8988T (cell line): ENCODE measurements around the gene NPHS1.
"Not testable (repeated sequence)": the region's sequence is repeated elsewhere in the genome, so short reads cannot be mapped to it uniquely, and the experiment has no call there.

Experiments used
- DNase-seq: peaks from one replicate; pipeline ENCODE4 v3.0.0; 2011

NPHS1 gene

GRCh38 chr19:35811317-35812219 is 40.7 kb downstream of the NPHS1 start:
- no peak for DNase-seq

GRCh38 chr19:35807633-35808032 is 44.7 kb downstream of the NPHS1 start:
- no peak for DNase-seq

DNA sequence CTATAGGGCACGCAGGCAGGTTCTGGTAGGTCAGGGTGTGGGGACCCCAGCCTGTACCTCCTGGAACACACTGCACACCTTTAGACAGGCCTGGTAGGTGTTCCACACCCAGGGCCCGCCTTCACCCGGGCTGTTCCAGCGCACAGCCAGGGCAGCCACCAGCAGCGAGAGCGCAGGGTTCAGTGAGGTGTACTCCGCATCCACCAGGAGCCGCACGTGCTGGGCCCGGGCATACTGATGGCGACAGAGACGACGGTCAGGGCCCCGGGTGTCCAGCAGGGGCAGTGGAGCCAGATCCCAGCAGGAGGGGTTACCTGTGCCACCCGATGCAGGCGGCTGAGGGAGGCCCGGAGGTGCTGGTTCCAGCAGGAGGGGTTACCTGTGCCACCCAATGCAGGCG is 45.7 kb downstream of the NPHS1 start:
- no peak for DNase-seq

DNA sequence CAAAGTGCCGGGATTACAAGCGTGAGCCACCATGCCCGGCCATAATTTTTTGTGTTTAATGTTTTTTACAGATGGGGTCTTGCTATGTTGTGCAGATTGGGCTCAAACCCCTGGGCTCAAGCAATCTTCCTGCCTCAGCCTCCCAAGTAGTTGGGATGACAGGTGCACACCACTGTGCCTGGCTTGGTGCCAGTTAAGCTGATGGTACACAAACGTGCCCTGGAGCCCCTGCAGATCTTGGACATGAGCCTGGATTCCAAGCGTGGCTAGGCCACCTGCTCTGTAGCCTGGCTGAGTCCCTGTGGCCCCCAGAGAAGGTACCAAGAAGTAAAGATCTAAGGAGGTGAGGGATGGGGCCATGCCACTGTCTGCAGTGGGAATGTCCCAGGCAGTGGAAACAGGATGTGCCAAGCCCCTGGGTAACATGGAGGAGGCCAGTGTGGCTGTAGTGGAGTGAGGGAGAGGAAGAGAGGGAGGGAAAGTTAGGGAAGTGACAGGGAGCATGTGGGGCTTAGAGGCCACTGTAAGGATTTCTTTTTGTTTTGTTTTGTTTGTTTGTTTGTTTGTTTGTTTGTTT is 46.7 kb downstream of the NPHS1 start:
- DNase-seq, result no peak

DNA sequence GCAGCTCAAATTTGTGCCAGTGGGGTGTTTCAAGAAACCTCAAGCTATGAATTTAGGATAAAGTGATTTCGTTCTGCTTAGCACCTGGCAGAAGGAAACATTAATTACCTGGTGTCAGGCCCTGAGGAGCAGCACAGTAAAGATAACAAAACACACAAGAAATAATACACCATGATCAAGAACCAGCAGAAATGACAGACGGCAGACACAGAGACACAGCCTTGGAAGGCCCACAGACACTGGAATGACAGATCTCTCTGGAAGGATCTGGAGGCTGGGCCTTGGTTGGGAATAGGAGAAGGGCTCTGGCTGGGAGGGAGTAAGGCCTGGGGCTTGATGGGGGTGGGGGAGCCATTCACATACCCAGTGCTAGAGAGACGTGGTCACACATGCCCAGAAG is 50.5 kb downstream of the NPHS1 start:
- DNase-seq, result no peak

- no peak for DNase-seq
These were observed 54.6 kb downstream of the NPHS1 start for GRCh38 chr19:35797663-35798062.

GRCh38 chr19:35796645-35797542 is 55.4 kb downstream of the NPHS1 start:
- no peak for DNase-seq

GRCh38 chr19:35795564-35795963 is 56.7 kb downstream of the NPHS1 start:
- DNase-seq, result not testable (repeated sequence)

GRCh38 chr19:35793381-35794165 is 58.7 kb downstream of the NPHS1 start:
- no peak for DNase-seq

DNA sequence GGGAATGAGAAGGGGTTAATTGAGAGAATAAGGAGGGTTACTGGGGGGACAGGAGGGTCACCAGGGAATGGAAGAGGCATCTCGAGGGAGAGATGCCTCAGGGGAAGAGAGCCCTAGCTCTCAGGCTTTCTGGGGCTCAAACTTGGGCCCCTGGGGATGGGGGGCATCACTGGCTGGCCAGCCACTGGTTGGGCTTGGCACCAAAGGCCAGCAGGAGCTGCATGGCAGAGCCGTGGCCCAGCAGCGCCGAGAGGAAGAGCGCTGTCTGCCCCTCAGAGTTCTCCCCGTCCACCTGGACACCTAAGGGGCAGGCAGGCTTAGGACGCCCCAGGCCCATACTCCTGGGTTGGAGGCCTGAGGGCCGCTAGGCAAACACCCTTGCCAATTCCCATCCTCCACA is 59.4 kb downstream of the NPHS1 start:
- DNase-seq, result no peak

DNA sequence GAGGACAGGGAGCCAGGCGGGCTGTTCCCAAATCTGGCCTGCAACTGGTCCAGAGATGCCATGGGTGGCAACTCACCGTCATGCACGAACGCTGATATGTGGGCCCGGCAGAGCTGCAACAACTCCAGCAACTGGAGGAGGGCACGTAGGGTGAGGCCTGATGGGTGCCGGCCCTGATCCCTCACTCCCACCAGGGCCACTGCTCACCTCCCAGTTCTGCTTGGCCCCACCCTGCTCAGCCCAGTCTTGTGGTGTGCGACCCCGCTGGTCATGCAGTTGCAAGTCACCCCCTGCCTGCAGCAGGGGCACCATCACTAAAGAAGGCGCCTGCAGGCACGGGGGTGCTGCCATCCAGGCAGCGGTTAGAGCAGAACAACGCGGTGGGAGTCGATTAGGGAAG is 60.0 kb downstream of the NPHS1 start:
- no peak for DNase-seq

DNA sequence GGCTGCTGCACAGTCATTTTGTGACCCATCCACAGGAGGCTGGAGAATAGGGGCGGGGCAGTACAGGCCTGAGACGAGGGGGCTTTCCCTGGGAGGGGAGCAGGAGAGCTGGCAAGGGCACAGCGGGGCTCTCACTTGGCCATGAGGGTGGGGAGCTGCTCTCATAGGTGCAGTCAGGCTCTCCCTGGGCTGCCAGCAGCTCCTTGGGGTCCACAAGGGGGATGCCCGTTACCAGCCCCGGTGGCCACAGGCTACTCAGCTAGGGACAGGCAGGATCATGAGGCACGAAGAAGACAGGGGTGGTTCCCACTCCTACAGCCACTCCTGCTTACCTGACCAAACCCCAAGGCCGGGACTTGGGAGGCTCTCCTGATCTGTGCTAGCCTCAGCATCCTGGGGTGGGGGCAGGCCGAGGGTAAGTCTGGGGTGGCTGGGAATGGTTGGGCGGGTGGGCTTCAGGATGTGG is 60.5 kb downstream of the NPHS1 start:
- DNase-seq, result no peak

- DNase-seq, result peak; percentile 89
These were observed 61.1 kb downstream of the NPHS1 start for GRCh38 chr19:35790981-35791813.

DNA sequence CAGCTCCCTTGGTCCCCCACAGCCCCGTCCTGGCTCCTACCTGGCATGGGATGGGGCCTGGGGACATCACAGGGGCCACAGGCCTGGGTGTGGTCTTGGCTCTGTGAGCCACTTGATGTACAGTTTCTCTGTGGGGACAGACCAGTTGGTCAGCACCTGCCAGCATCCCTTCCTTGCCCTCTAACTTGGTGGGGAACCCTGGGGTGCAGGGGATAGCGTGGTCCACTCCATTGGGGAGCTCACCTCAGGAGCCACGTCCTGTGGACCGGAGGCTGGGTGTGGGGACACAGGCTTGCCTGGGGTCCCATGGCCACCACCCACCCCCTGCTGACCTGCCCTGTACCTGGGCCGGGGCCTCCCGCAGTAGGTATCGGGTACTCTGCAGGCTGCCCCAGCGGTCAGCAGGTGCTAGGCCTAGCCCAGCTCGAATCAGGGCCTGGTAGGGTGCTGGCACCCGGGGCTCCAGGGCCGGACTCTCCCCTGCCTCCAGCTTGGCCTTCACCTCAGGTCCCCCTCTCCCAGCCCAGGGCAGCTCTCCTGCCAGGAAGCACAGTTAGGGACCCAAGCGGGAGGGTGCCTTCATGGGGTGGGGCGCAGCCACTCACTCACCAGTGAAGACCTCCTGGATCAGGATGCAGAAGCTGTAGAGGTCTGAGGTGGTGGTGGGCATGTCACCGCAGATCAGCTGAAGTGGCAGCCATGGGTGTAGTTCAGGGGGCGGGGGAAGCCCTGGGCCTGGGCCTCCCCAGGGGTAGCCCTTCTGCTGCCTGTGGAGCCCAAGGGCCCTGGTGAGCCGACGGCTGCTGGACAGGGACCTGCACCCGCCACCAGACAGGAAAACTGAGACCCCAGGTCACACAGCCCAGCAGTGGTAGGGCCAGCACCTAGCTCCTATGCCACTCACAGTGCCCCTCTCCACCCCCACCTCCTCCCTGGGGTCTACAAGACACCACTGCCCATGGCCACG is 62.0 kb downstream of the NPHS1 start:
- no peak for DNase-seq

DNA sequence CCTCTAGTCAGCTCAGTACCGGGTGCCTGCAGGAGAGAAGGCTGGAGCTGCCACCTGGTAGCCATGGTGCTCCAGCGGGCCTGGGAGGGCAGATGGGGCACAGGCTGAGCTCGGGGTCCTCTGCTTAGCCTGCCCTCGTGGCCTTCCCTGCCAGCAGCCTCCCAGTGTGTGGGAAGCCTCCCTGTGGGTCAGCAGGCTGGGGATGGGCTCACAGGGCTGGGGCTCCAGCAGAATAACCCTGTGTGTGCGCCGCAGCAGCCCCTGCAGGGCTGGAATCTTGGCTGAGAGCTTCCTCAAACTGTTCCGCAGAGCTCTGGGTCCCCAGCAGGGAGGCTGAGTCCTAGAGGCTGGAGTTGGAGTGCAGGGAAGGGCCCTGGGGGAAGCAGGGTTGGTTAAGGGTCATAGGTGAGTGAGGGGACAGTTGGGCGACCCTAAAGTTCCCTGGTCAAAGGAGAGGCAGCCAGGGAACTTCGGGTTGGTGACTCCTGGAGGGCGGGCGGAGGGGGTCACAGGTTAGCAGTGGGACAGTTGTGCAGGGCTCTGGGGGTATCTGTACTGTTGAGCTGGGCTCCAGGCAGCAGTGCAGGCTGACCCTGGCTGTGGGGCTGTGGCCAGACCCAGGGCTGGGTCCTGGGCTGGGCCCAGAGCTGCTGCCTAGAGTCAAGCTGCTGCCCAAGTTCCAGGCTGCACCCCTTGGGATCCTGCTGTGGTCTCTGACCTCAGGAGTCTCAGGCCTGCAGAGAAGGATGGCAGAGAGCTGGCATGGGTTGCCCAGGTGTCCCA is 62.9 kb downstream of the NPHS1 start:
- DNase-seq, result peak; percentile 56

GRCh38 chr19:35788205-35788960 is 63.9 kb downstream of the NPHS1 start:
- DNase-seq, result no peak

DNA sequence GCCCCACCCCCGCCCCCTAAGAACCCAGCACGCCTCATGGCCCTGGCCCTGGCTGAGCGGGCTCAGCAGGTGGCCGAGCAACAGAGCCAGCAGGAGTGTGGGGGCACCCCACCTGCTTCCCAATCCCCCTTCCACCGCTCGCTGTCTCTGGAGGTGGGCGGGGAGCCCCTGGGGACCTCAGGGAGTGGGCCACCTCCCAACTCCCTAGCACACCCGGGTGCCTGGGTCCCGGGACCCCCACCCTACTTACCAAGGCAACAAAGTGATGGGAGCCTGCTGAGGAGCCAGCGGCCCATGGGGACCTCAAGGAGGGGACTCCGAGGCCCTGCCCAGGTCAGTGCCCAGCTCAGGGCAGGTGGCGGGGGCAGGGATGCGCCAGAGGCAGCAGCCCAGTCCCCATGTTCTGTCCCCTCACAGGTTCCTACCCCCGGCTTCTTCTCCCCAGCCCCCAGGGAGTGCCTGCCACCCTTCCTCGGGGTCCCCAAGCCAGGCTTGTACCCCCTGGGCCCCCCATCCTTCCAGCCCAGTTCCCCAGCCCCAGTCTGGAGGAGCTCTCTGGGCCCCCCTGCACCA is 65.0 kb downstream of the NPHS1 start:
- DNase-seq, result no peak
